ENCODE results near the gene FOXC1. TPM values are rescaled to one million over a fixed set of nuclear protein-coding genes. Genes with fewer than 3 reads are reported as not detected.

FOXC1 gene
- polyA plus RNA-seq, 1 of the 3 experiments (the other 2 are of a cell fraction), result 4.3 TPM

DNA sequence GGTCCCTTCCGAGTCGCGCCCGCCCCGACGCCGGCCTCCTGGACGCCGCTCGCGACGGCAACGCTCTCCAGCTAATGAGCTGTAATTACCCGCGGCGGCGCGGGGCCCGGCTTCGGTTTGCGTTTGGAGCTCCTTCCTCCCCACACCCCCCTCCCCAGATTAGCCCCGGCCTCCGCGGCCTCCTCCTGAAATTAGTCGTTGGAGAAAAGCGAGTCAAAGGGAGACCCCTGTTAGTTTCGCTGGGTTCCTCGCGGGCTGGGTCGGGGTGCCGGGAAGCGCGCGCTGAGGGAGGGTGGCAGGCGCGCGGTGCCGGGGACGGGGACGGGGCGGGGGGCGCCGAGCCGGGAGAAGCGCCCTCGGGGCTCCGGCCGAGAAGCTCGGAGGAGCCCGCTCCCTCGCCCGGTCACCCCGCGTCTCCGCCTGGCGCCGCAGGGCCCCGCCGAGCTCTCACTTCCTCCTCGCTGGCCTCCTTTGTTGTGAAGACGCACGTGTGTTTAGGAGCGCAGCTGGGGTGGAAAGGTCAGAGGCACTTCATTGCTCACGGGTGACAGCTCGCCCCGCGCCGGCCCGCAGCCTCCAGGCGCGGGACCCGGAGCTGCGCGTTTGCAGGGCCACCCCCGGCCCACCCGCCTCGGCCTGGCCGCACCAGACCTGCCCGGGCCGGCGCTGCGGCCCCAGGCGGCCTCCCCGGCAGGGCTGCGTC is 4.9 kb downstream of the FOXC1 start:
- no peaks in the 10 kb centered on the region for H3K9me3 ChIP-seq
- H3K36me3 ChIP-seq (replicated peaks in 1 of 2; ENCODE audit: control insufficient read depth in 1 of 2, insufficient read depth in 2 of 2, low read length in 1 of 2), result peaks cover 0 to 4% of the 10 kb centered on the region in 2 experiments
- peak overlapping the region; percentile 80; the same call in 1 of the 2 replicates for H2AFZ ChIP-seq (ENCODE audit: low read depth)
- peak overlapping the region; percentile 95 for H3K4me2 ChIP-seq
- peak overlapping the region; percentile 76 for H3K9ac ChIP-seq
- H3K4me3 ChIP-seq (ENCODE audit: low read depth in 2 of 2, low read length in 1 of 2), result peak overlapping the region; percentile 70 to 90
- H3K27ac ChIP-seq (ENCODE audit: low read depth in 2 of 2, low read length in 1 of 2), result peak overlapping the region; percentile 1 to 67; a peak in 2 of 4 replicates
- no peaks in the 10 kb centered on the region for H3K27me3 ChIP-seq (ENCODE audit: insufficient read depth)
- peaks cover 23% of the 10 kb centered on the region; the same call in 1 of the 2 replicates for H4K20me1 ChIP-seq (ENCODE audit: insufficient read depth)
- peaks cover 45% of the 10 kb centered on the region for H3K79me2 ChIP-seq (ENCODE audit: insufficient read depth)
- CTCF ChIA-PET, result interaction anchor here (0.7 to 2.8 kb wide), 17 partner anchors 8 to 834 kb away, joined by 3 to 12 read pairs (median 3); no protein-coding TSS in a partner anchor
- DNase-seq, result peak; percentile 72
- no peaks in the 10 kb centered on the region for H3K9me2 ChIP-seq
- POLR2A ChIA-PET, result no interaction called here
- peaks cover 15% of the 10 kb centered on the region for H3F3A ChIP-seq (replicated peaks; ENCODE audit: insufficient read depth)
- 60% methylated on average over 50 of the region's 85 CpGs for WGBS (ENCODE audit: low lambda C conversion rate)
- peaks cover 0 to 2% of the 10 kb centered on the region in 2 experiments; a peak in 1 of 4 replicates for H3K4me1 ChIP-seq (ENCODE audit: control insufficient read depth in 1 of 2, insufficient read depth in 2 of 2, low read depth in 1 of 2, low read length in 1 of 2)
- no peak for TF ChIP-seq RFX5 (IDR thresholded peaks at IDR 0.05; ENCODE audit: low read length)

DNA sequence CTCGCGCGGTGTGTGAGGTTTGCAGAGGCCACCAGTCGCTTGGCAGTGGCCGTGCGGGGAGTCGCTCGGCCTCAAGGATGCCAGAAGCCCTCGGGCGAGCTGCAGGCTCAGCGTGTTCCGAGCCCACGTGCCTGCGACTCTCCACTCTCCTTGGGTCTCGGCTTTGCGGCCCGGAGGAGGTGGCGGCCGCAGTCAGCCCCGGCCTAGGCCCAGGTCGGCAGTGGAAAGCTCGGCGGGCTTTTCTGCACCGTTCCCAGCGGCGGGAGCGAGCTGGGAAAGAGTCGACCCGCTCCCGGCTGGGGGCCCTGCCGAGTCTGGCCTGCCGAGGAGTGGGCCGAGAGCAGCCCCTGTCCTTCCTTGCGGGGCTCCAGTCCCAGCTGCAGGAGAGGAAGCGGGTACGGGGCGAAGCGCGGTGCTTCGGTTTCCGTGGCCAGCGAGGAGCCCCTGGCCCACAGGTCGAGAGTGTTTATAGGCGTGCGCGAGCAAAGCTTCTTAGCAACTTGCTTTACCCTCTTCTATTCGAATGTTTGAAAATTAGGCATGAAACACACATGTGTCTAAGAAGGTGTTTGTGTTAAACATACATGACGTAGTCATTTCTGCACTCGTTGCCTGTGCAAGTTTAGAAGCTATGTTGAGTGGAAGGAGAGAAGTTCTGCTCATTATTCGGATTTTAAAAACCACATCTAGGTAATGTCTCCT is 5.6 kb downstream of the FOXC1 start:
- POLR2A ChIA-PET, result no interaction called here
- Histone ChIP-seq H3K9me2 (no peaks in the 10 kb centered on the region), H3K27me3 (ENCODE audit: insufficient read depth) (no peaks in the 10 kb centered on the region), H2AFZ (ENCODE audit: low read depth) (no peak overlapping the region), H3K27ac (ENCODE audit: low read depth in 2 of 2, low read length in 1 of 2) (peak overlapping the region in 1 of 2 experiments; percentile 28; a peak in 1 of 4 replicates), H3F3A (replicated peaks; ENCODE audit: insufficient read depth) (peaks cover 15% of the 10 kb centered on the region), H3K4me3 (ENCODE audit: low read depth in 2 of 2, low read length in 1 of 2) (peak overlapping the region; percentile 70 to 90; a peak in 3 of 4 replicates), H3K4me1 (ENCODE audit: control insufficient read depth in 1 of 2, insufficient read depth in 2 of 2, low read depth in 1 of 2, low read length in 1 of 2) (peaks cover 0 to 2% of the 10 kb centered on the region in 2 experiments; a peak in 1 of 4 replicates), H3K9ac (no peak overlapping the region), H4K20me1 (ENCODE audit: insufficient read depth) (peaks cover 23% of the 10 kb centered on the region; the same call in 1 of the 2 replicates), H3K36me3 (replicated peaks in 1 of 2; ENCODE audit: control insufficient read depth in 1 of 2, insufficient read depth in 2 of 2, low read length in 1 of 2) (peaks cover 0 to 7% of the 10 kb centered on the region in 2 experiments), H3K4me2 (peak overlapping the region; percentile 95; the same call in 1 of the 2 replicates), H3K9me3 (no peaks in the 10 kb centered on the region), H3K79me2 (ENCODE audit: insufficient read depth) (peaks cover 45% of the 10 kb centered on the region)
- DNase-seq, result peak; percentile 63
- WGBS (ENCODE audit: low lambda C conversion rate), result 76% methylated on average over 36 of the region's 50 CpGs
- TF ChIP-seq YY1 (IDR thresholded peaks at IDR 0.05; ENCODE audit: low read depth) (no peak), TCF12 (IDR thresholded peaks at IDR 0.05) (no peak), SIN3A (IDR thresholded peaks at IDR 0.05; ENCODE audit: borderline replicate concordance, low read depth, low read length) (no peak), PBX3 (IDR thresholded peaks at IDR 0.05) (no peak), ZBTB33 (IDR thresholded peaks at IDR 0.05; ENCODE audit: borderline replicate concordance, low read depth) (no peak)
- CTCF ChIA-PET, result interaction anchor here (0.7 to 2.8 kb wide), 14 partner anchors 9 to 834 kb away, joined by 3 to 12 read pairs (median 3); no protein-coding TSS in a partner anchor

Data from SK-N-SH (cell line).